NT2/D1 (cell line): ENCODE measurements around the gene ADPRH.

Source experiments
- SUZ12 ChIP-seq: IDR thresholded peaks from 2 replicates; pipeline ENCODE4 v1.6.1; 2011; ENCODE audit not compliant: insufficient read length, insufficient read depth; ENCODE audit errors: extremely low read depth
- YY1 ChIP-seq: IDR thresholded peaks from 2 replicates; pipeline ENCODE4 v1.6.1; 2011; ENCODE audit not compliant: insufficient read length, insufficient read depth
- ZNF274 ChIP-seq: IDR thresholded peaks from 2 replicates; pipeline ENCODE4 v1.6.1; 2011; ENCODE audit warnings: mild to moderate bottlenecking, low read depth, low read length

DNA sequence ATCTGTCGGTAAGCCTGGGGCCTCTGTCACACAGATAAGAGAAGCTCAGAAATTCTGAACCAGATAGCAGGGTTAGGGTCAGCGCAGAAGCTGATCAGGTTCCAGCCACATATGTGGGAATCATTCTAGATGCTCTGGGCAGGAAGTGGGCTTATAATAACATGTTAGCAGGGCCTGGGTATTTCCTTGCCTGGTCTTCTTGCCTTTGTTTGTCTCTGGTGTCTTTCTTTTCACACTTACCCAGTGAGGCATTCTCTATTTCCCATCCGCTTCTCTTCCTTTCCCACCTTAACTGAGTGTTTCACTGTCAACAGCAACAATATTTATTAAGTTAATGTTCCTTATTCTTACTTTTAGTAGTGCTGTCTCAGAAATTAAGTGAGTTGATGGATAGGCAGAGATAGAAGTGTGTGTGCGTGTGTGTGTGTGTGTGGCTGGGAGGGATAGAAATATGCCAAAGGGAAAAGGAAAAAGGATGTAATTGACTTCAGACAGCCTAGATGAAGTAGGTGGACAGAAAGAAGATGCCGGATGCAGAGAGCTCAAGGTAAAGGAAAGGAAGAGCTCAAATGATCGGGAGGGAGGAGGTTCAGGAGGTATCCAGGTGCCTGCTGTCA is 20.4 kb downstream of the ADPRH start:
- TF ChIP-seq SUZ12 (no peak), ZNF274 (no peak), YY1 (no peak)
